KBM-7 (cell line): ENCODE measurements around the gene SEMA5B.

Source experiments
- DNase-seq: peaks from one replicate; pipeline ENCODE4 v3.0.0-alpha.2; 2015
- in situ Hi-C: fragments of 300-500 bp; cut with MboI; formaldehyde crosslinking; loops from 2 replicates; pipeline ENCODE4 v1.14.3; 2020; ENCODE audit warnings: low sequenced_read_pairs, low pct_unique_long_range_greater_than_20kb, mixed read lengths

Gene SEMA5B, protein sequence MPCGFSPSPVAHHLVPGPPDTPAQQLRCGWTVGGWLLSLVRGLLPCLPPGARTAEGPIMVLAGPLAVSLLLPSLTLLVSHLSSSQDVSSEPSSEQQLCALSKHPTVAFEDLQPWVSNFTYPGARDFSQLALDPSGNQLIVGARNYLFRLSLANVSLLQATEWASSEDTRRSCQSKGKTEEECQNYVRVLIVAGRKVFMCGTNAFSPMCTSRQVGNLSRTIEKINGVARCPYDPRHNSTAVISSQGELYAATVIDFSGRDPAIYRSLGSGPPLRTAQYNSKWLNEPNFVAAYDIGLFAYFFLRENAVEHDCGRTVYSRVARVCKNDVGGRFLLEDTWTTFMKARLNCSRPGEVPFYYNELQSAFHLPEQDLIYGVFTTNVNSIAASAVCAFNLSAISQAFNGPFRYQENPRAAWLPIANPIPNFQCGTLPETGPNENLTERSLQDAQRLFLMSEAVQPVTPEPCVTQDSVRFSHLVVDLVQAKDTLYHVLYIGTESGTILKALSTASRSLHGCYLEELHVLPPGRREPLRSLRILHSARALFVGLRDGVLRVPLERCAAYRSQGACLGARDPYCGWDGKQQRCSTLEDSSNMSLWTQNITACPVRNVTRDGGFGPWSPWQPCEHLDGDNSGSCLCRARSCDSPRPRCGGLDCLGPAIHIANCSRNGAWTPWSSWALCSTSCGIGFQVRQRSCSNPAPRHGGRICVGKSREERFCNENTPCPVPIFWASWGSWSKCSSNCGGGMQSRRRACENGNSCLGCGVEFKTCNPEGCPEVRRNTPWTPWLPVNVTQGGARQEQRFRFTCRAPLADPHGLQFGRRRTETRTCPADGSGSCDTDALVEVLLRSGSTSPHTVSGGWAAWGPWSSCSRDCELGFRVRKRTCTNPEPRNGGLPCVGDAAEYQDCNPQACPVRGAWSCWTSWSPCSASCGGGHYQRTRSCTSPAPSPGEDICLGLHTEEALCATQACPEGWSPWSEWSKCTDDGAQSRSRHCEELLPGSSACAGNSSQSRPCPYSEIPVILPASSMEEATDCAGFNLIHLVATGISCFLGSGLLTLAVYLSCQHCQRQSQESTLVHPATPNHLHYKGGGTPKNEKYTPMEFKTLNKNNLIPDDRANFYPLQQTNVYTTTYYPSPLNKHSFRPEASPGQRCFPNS

DNA sequence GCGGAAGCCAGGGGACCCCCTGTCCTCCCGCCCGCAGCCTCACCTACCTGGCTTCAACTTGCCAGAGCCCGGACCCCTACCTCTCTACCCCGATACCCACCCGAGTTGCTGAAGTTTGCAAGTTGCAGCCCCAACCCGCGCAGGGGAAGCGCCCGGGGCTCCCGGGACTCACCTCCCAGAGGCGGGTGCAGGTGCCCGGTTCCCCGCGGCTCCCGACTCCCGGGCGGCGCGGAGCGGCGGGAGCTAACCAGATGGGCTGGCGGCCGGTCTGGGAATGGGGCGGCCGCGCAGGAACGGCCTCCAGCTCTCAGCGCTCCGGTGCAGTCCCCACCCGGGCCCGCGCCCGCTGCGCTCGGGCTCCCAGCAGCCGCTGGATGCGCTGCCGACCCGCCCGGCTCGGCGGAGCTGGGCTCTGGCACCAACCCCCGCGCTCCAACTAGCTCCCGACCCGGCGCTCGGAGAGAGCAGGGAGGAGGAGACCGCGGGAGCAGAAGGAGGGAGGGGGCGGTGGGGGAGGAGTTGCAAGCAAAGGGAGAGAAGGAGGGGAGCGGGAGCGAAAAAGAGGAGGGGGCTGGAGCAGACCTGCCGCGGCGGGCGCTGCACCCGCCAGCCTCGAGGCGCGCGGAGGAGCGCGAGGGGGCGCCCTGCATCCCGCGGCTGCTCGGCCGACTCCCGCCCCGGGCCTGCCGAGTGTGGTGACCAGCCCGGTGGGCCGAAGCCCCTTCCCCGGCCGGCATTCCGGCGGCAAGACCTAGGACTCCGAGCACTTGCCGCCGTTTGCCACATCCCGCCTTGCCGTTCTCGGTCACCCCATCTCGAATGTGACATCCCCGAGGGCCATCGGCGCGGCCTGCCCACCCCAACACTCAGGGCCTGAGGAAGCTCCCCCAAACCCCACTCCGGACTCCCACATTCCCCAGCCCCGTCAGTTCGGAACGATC is at the start of gene SEMA5B:
Gene SEMA5B (minus strand): TSS at position 472 of the 941 bp plus-strand sequence. CDS start 66,500 bp downstream, outside the sequence.
- peak; percentile 32 for DNase-seq
- in situ Hi-C loops: no loop called here

DNA sequence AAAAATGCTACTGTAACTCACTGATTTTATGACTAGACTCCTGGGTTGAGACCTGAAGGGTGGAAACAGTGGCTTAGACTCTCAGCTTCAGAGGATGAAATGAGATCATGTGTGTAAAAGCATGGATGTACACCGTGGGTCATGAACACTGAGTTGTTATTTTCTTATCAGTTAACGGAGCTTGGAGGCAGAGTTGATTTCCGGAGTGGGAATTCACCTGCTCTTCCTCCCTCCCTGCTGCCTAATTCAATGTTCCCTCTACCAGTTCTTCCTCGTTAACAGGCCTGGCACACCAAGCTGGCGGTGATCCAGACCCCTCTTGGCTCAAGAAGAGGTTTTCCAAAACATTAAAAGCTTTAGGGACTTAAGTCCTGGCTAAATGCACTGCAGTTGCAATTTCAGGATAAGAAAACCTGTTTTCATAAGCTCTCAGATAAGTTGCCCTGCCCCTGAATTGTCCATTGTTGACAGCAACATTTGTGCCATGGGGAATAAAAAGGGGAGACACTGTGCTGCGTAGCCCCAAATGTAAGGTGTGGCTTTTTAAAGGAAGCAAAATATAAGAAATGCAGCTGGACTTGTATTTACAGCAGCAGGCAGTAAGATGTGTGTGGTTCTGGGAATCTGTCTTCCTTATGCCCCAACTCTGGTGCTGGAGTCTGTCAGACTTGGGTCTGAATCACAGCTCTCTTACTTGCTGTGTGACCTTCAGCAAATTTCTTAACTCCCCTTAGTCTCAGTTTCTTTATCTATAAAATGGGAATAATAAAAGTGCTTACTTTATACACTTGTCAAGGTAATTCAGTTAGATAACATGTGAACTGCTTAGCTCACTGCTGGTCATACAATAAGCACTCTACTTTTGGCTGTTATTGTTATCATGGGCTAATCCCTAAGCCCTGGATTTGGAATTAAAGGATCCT is 49.2 kb upstream of the SEMA5B start:
- in situ Hi-C loops: no loop called here
- no peak for DNase-seq

DNA sequence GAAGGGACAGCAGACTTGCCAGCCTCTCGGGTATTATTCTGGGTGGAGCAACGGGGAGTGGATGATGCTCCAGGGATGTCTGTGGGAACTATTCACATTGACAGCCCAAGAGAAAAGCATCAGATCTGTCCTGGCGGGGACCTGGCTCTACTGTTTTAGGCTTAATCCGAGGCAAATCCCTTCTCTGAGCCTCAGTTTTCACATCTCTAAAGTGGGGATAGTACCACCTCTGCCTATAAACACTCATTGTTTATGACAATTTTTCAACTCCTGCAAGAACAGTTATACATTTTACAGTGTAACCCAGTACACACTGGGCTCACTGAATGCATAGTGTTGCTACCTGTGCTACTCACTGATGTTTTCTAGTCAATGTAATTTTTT is 48.5 kb upstream of the SEMA5B start:
- DNase-seq: no peak
- in situ Hi-C loops: no loop called here

DNA sequence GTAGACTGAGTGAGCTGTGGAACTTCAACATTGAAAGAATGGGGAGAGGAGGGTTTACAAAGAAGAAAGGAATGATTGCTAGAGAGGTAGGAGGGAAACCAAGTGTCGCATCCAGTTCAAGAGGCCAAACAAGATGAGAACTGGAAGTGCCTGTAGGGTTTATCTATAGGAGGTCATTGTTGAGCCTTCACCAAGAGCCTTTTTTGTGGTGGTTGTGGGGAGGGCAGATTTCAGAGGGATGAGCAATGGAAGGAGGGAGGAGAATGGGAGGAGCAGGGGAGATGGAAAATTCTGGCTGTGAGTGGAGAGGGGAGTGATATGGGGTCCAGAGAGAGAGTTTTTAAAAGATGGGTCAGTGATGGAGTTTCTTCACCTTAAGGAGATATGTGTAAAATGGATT is 47.8 kb upstream of the SEMA5B start:
- in situ Hi-C loops: no loop called here
- DNase-seq: no peak

DNA sequence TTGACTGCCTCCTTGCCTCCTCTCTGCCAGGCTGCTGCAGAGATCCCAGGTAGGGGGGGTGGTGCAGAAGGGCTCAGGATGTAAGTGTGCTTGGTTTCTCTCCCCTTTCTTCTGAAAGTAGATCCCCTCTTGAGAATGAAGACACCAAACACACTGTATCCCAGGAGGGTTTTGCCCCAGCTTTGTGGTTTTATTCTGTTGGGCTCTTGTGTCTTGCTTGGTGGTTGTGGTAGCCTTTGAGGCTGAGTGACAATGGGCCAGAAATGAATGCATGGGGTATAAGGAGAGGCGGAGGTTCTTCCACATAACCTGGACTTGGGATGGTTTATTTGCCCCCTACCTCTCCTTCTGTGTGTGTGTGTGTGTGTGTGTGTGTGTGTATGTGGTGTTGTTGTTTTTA is 45.0 kb upstream of the SEMA5B start:
- in situ Hi-C loops: no loop called here
- no peak for DNase-seq

DNA sequence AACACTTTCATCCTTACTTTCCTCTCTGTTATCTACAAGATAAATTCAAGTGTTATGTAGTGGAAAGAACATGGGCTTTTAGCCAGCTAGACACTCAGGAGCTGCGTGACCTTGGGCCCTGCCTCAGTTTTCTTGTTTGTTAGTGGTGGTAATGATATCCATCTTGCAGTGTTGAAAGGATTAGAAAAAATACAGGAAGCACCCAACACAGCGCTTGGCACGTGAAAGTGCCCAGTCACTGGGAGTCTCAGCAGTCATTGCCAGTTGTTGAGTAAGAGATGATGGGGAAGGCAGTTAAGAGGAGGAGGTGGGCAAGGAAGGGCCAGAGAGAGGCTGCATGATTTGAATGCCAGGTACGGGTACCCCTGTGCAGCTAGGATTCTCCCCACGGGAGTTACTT is 44.6 kb upstream of the SEMA5B start:
- no peak for DNase-seq
- in situ Hi-C loops: no loop called here

DNA sequence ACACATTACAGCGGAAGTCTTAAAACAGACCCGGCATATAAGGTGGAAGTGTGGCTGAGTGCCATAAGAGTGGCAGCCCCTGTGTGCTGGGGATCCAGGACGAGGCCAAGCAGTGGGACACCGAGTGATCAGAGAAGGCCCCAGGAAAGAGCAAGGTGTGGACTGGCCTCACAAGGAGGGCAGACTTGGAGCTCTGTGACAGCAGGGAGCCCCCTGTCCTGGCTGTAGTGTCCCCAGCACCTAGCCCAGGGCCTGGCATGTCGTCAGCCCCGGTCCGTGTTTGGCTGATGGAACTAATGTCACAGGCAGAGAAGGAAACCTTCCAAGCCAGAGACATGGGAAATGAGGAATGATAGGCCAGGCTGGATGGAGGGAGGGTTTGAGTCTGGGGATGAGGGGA is 44.0 kb upstream of the SEMA5B start:
- in situ Hi-C loops: no loop called here
- no peak for DNase-seq

DNA sequence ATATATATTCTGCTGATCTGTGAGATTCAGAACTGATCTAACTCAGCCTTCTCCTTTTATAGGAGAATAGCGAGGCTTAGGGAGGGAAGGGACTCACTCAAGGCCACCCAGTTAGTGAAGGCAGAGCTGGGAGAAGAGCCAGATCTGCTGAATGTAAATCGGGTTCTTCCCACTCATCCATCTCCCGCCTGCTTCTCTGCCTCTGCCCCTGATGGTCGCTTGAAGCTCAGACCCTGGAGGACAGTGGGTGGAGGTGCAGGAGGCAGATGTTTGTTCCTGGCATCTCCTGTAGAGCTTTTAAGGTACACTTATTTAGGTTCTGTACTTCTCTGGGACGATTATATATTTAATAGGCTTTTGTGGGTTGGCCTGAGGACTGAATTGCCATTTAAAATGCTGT is 43.6 kb upstream of the SEMA5B start:
- in situ Hi-C loops: no loop called here
- no peak for DNase-seq

DNA sequence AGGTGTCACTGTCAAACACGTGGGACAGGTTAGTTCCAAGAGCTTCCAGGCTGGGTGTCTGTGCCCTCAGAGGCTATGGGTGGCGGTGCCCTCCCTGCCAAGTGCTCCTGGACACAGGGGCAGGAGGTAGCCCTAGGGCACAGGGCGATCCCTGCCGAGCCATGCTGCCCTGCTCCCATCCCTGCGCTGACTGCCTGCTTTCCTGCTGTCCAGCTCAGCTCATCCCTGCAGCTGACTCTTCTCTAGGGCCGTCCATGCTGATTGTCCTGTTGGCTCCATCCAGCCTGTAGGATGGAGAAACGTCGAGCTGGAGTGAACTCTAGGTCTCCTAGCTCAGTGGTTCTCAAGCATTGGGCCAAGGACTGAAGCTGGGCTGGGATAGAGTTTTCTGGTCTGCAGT is 42.9 kb upstream of the SEMA5B start:
- DNase-seq: no peak
- in situ Hi-C loops: no loop called here

DNA sequence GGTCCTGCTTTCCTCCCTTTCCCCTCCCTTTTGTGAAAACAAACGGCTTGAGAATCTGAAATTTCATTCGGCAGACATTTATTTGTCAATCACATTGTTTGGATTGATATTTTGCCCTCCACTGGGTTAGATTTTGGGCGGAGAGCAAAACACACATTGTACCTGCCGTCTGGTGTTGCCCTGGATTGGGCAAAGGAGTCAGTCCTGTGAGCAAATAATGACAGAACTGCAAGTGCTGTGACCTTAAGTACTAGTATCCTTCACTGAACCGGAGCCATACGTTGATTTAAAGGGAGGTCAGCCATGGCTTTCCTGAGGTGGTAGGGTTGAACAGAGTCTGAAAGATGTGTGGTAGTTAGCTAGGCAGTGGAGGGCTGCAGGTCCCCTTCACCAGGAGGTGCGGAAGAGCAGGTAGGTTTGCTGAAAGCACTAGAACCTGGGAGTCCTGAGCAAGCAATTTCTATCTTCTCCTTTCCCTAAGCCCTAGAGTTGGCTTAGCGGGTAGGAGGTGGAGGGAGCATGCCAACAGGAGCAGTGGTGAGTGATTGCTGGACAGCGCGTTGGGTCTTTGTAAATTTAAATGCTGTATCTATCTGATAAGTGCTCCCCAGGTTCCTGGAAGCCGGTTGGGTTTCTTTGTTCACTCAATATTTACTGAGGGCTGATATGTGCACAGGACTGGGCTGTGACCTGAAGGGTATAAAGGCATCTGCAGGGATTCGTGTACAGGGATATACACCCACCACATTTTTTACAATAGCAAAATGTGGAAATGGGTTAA is 41.2 kb upstream of the SEMA5B start:
- DNase-seq: no peak
- in situ Hi-C loops: no loop called here

DNA sequence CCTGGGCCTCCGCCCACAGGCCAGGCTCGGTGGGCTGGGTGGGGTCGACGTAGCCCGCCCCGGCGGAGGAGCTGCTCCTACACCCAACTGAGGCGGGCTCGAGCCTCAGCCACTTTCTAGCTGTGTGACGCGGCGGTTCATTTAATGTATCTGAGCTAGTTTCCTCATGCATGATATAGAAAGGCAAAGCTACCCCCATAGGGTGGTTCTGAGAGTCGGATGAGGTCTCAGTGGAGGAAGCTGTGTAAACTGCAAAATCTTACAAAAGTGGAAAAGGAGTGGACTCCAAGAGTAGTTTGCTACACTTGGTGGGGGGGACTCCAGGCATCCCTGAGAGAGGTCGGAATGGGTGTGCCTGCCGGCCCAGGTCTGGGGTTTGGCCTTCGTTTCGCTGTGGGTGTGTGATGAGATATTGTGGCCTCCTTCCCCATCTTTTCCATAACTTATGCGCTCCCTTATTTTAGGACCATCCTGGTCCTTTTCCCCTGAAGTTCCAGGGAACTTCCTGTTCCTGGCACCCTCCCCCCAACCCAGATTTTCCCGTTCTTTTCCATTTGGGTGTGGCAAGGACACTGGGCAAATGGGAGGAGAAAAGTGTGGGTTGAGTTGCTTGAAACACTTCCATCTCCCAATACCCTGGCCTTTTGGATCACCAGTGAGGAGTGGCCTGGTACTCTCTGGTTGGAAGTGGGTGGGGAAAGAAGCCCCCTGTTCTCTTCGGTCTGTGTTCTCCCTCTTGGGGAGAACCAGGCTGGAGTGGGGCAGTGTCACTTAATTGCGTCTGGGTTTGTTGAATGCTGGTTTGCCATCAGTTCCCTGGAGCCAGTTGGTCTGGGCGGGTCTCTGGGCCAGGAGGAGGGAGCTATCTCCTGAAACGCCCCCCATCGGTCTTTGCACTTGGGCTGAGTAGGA is 40.4 kb upstream of the SEMA5B start:
- no peak for DNase-seq

DNA sequence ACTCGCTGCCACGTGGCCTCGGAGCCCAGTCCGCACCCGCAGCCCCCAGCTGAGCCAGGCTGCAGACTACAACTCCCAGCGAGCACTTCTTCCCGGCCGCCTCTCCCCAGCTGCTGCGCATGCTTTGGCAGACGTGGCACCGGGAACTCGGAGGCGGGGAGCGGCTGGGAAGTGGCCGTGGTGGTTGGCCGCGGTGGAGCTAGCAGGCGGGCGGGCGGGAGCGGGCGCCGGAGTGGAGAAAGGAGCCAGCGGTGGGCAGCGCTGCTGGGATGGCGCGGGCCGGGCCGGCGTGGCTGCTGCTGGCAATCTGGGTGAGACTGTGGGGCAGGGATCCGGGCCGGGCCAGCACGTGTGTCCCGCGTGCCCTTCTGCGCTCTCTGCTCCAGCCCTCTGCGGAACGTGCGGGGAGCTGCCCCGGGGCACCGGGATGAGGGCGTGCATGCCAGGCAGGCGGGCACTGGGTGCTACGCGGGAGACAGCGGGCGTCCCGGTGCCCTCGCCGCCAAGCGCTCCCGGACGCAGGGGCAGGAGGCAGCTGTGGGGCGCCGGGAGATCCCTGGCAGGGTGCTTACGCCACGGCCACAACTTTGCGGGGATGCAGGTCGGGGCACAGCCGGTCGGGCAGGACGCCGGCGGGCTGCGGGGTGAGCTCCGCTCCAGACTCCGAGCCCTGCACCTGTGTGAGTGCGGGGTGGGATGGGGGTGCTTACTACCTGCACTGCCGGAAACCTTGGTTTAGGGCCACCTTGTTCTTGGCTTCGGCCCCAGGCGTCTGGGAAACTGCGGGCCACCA is 39.5 kb upstream of the SEMA5B start, which contains the start of gene PDIA5:
Gene PDIA5 (plus strand): TSS at position 130 of the 793 bp plus-strand sequence. CDS start 140 bp downstream, at position 270.
- peak; percentile 89 for DNase-seq
- in situ Hi-C loops: no loop called here

More for the DNA sequence above, 40.4 kb upstream of the SEMA5B start:
- in situ Hi-C loops: no loop called here

DNA sequence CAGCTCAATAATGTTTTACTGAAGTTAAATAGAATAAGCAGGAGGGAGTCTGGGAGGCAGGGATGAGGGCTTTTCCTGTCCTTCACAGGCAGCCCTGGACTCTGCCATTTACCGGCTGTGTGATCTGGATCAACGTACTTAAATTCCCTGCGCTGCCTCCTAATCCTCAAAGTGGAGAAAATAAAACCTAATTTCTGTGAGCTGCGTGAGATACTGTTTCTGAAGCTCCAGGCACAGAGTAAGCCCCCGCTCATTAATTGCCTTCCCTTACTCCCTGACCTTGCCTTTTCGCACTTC is 39.0 kb upstream of the SEMA5B start:
- in situ Hi-C loops: no loop called here

DNA sequence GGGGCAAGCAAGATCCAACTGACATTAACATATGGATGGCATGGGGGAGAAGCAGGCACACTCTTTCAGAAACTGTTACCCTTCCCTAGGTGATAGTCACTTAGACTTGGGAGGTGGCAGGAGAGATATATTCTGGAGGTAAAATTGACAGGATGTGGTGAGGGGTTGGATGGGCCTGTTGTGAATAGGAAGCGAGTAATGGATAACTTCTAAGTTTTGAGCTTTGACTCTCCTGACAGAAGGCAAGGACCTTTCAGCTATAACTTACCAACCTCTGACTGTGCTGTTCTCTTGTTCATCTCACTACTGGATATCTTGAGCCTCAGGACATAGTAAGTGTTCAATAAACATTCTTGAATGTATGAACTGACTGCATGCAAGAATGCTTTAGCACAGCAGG is 37.4 kb upstream of the SEMA5B start:
- DNase-seq: peak; percentile 34
- in situ Hi-C loops: no loop called here

More for the DNA sequence above, 39.0 kb upstream of the SEMA5B start:
- no peak for DNase-seq

DNA sequence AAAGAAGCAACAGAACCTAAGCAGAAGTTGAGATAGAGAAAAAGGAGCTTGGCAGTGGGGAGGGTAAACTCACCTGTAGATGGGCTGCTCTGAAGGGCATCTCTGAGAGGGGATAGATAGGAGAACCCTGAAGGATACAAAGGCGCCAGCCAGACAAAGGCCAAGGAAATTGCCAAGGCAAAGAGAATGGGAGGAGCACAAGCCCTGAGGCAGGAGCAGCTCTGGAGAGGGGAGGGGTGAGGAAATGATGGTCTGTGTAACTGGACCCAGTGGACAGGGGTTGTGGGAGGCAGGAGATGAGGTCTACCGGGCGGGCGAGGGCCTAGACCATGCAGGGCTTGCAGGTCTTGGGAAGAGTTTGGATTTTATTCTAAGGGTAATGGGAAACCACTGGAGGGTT is 36.9 kb upstream of the SEMA5B start:
- no peak for DNase-seq
- in situ Hi-C loops: no loop called here
